HL-60 (cell line): ENCODE measurements around the gene TRA2B.

Source experiments
- DNase-seq, 2 experiments: peaks; one replicate each; pipeline ENCODE4 v3.0.0-alpha.2; 2010 to 2020; ENCODE audit warnings: low read depth in 1 of 2, low spot score in 1 of 2
- H3K27ac ChIP-seq: fragments of 250-450 bp; sonication (Bioruptor Pico); replicated peaks from 2 replicates; pipeline ENCODE4 v1.5.1; 2020; ENCODE audit warnings: mild to moderate bottlenecking, moderate library complexity
- H3K27me3 ChIP-seq: fragments of 250-450 bp; sonication (Bioruptor Pico); 2 replicates; pipeline ENCODE4 v1.5.1; 2021; ENCODE audit warnings: mild to moderate bottlenecking, moderate library complexity; ENCODE audit not compliant: insufficient read depth, poor library complexity, severe bottlenecking
- H3K4me3 ChIP-seq: replicated peaks from 2 replicates; pipeline ENCODE4 v1.5.1; 2011; ENCODE audit warnings: mild to moderate bottlenecking, control low read depth, low read length; ENCODE audit not compliant: insufficient read depth
- GABPA ChIP-seq: IDR thresholded peaks from 2 replicates; pipeline ENCODE4 v1.6.1; 2012; ENCODE audit warnings: low read depth
- POLR2AphosphoS5 ChIP-seq: IDR thresholded peaks from 2 replicates; pipeline ENCODE4 v1.6.1; 2012; ENCODE audit warnings: low read depth
- SPI1 ChIP-seq: IDR thresholded peaks from 2 replicates; pipeline ENCODE4 v1.6.1; 2012; ENCODE audit warnings: low read depth, mild to moderate bottlenecking, borderline replicate concordance
- TF ChIP-seq, protein P1 (sequence below): IDR thresholded peaks from one replicate; pipeline ENCODE4 v1.5.1; 2011; ENCODE audit warnings: low read length, control low read depth, inconsistent platforms; ENCODE audit not compliant: insufficient read depth
- TF ChIP-seq, protein P2 (sequence below): IDR thresholded peaks from 2 replicates; pipeline ENCODE4 v1.6.1; 2012; ENCODE audit warnings: low read depth; ENCODE audit not compliant: insufficient replicate concordance

Gene TRA2B

DNA sequence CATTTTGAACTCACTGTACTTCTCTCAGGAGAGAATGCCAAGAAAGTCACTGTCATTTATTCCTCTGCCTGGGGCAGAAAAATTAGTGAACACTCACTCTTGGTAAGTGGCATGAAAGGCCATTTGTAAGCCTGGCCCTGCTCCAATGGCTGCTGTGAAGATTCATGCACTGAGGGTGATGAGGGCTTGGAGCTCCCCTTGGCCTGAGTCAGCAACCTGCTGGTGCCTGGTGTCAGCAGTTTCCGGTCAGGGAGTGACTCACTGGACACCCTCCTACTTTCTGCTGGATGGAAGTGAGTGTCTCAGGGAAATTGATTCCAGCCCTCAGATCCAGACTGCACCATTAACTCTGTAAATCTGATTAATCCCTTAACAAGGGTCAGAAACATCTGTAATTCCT is 37.6 kb downstream of the TRA2B start:
- TF ChIP-seq, protein P1, sequence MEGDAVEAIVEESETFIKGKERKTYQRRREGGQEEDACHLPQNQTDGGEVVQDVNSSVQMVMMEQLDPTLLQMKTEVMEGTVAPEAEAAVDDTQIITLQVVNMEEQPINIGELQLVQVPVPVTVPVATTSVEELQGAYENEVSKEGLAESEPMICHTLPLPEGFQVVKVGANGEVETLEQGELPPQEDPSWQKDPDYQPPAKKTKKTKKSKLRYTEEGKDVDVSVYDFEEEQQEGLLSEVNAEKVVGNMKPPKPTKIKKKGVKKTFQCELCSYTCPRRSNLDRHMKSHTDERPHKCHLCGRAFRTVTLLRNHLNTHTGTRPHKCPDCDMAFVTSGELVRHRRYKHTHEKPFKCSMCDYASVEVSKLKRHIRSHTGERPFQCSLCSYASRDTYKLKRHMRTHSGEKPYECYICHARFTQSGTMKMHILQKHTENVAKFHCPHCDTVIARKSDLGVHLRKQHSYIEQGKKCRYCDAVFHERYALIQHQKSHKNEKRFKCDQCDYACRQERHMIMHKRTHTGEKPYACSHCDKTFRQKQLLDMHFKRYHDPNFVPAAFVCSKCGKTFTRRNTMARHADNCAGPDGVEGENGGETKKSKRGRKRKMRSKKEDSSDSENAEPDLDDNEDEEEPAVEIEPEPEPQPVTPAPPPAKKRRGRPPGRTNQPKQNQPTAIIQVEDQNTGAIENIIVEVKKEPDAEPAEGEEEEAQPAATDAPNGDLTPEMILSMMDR, result no peak
- TF ChIP-seq POLR2AphosphoS5, result no peak
- no peak for DNase-seq
- Histone ChIP-seq H3K4me3 (no peak overlapping the region), H3K27ac (no peak overlapping the region), H3K27me3 (no peaks in the 10 kb centered on the region)

DNA sequence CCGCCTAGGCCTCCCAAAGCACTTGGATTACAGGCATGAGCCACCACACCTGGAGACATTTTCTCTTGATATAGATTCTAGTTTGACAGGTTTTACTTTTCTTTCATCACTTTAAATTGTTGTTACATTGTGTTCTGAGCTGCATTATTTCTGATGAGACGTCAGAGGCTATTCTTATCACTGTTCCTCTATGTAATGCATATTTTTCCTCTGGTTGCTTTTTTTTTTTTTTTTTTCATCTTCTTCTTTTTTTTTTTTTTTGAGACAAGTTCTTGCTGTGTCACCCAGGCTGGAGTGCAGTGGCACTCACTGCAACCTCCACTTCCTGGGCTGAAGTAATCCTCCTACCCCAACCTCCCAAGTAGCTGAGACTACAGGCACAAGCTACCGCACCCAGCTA is 41.2 kb downstream of the TRA2B start:
- TF ChIP-seq GABPA (no peak), SPI1 (no peak), POLR2AphosphoS5 (no peak)
- TF ChIP-seq, protein P1, result no peak
- TF ChIP-seq, protein P2, sequence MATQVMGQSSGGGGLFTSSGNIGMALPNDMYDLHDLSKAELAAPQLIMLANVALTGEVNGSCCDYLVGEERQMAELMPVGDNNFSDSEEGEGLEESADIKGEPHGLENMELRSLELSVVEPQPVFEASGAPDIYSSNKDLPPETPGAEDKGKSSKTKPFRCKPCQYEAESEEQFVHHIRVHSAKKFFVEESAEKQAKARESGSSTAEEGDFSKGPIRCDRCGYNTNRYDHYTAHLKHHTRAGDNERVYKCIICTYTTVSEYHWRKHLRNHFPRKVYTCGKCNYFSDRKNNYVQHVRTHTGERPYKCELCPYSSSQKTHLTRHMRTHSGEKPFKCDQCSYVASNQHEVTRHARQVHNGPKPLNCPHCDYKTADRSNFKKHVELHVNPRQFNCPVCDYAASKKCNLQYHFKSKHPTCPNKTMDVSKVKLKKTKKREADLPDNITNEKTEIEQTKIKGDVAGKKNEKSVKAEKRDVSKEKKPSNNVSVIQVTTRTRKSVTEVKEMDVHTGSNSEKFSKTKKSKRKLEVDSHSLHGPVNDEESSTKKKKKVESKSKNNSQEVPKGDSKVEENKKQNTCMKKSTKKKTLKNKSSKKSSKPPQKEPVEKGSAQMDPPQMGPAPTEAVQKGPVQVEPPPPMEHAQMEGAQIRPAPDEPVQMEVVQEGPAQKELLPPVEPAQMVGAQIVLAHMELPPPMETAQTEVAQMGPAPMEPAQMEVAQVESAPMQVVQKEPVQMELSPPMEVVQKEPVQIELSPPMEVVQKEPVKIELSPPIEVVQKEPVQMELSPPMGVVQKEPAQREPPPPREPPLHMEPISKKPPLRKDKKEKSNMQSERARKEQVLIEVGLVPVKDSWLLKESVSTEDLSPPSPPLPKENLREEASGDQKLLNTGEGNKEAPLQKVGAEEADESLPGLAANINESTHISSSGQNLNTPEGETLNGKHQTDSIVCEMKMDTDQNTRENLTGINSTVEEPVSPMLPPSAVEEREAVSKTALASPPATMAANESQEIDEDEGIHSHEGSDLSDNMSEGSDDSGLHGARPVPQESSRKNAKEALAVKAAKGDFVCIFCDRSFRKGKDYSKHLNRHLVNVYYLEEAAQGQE, result no peak
- H3K27ac ChIP-seq, result no peak overlapping the region
- no peak for DNase-seq
- H3K4me3 ChIP-seq, result no peak overlapping the region
- H3K27me3 ChIP-seq, result peaks cover 4% of the 10 kb centered on the region

DNA sequence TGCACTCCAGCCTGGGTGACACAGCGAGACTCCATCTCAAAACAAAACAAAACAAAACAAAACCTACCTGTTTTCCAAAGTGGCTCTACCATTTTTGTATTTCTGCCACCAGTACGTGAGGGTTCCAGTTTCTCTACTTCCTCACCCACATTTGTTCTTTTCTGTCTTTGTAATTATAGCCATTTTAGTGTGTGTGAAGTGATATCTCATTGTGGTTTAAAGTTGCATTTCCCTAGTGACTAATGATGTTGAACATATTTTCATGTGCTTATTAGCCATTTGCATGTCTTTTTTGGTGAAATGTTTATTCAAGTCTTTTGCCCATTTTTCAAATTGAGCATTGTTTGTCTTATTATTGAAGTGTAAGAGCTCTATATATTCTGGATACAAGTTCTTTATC is 50.7 kb downstream of the TRA2B start:
- Histone ChIP-seq H3K4me3 (no peak overlapping the region), H3K27ac (no peak overlapping the region), H3K27me3 (no peaks in the 10 kb centered on the region)
- DNase-seq, result no peak
- TF ChIP-seq SPI1 (no peak), POLR2AphosphoS5 (no peak), GABPA (no peak)
- TF ChIP-seq, protein P1, result no peak
- TF ChIP-seq, protein P2, result no peak

DNA sequence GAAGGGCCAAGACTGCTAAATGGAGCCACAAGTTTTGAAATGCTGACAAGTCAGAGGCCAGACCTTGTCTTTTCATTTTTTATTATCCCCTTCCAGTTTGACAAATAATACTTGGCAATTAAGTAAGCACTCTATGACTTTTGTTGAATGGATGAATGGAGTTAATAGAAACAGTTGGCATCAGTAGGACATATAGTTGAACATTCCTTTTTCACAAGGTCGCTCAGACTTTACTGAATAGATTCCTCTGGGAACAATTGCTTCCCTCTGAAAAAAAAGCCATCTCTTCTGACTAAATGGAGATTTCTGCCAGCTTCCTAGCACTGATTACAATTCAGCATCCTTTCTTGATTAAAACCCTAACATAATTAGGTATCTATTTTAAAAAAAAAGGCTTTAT is 53.2 kb downstream of the TRA2B start:
- Histone ChIP-seq H3K4me3 (no peak overlapping the region), H3K27me3 (no peaks in the 10 kb centered on the region), H3K27ac (no peak overlapping the region)
- no peak for DNase-seq
- TF ChIP-seq, protein P2, result no peak
- TF ChIP-seq GABPA, result no peak
- no peak for TF ChIP-seq SPI1
- TF ChIP-seq POLR2AphosphoS5, result no peak
- TF ChIP-seq, protein P1, result no peak
